ENCODE measurements around the gene MSI2. TPM values are rescaled to one million over a fixed set of nuclear protein-coding genes. Genes with fewer than 3 reads are reported as not detected.

The MSI2 gene
- total RNA-seq, 1 donor from 2014 or later, result 33.8 TPM

- no peak for DNase-seq (ENCODE audit: low read depth)
- TF ChIP-seq CTCF (IDR thresholded peaks at IDR 0.05; ENCODE audit: insufficient read depth, low read length, poor library complexity, severe bottlenecking), result no peak
- Histone ChIP-seq H3K27me3 (ENCODE audit: control insufficient read depth, insufficient read depth, low read length) (no peaks in the 10 kb centered on the region), H3K36me3 (ENCODE audit: control insufficient read depth, insufficient read depth, low read length) (no peaks in the 10 kb centered on the region), H3K4me3 (ENCODE audit: low read depth, low read length) (no peak overlapping the region)
Measured at GRCh38 chr17:57284583-57284982, 28.3 kb downstream of the MSI2 start.

- no peak for DNase-seq (ENCODE audit: low read depth)
- no peaks in the 10 kb centered on the region for H3K27me3 ChIP-seq (ENCODE audit: control insufficient read depth, insufficient read depth, low read length)
- no peak overlapping the region for H3K4me3 ChIP-seq (ENCODE audit: low read depth, low read length)
- H3K36me3 ChIP-seq (ENCODE audit: control insufficient read depth, insufficient read depth, low read length), result no peaks in the 10 kb centered on the region
- TF ChIP-seq CTCF (IDR thresholded peaks at IDR 0.05; ENCODE audit: insufficient read depth, low read length, poor library complexity, severe bottlenecking), result no peak
Measured at GRCh38 chr17:57284984-57285646, 28.8 kb downstream of the MSI2 start.

GRCh38 chr17:57285701-57286100, 29.4 kb downstream of the MSI2 start:
- Histone ChIP-seq H3K36me3 (ENCODE audit: control insufficient read depth, insufficient read depth, low read length) (no peaks in the 10 kb centered on the region), H3K27me3 (ENCODE audit: control insufficient read depth, insufficient read depth, low read length) (no peaks in the 10 kb centered on the region), H3K4me3 (ENCODE audit: low read depth, low read length) (no peak overlapping the region)
- TF ChIP-seq CTCF (IDR thresholded peaks at IDR 0.05; ENCODE audit: insufficient read depth, low read length, poor library complexity, severe bottlenecking), result no peak
- DNase-seq (ENCODE audit: low read depth), result no peak

GRCh38 chr17:57286399-57287105, 30.2 kb downstream of the MSI2 start:
- TF ChIP-seq CTCF (IDR thresholded peaks at IDR 0.05; ENCODE audit: insufficient read depth, low read length, poor library complexity, severe bottlenecking), result no peak
- H3K27me3 ChIP-seq (ENCODE audit: control insufficient read depth, insufficient read depth, low read length), result no peaks in the 10 kb centered on the region
- DNase-seq (ENCODE audit: low read depth), result no peak
- H3K36me3 ChIP-seq (ENCODE audit: control insufficient read depth, insufficient read depth, low read length), result no peaks in the 10 kb centered on the region
- H3K4me3 ChIP-seq (ENCODE audit: low read depth, low read length), result no peak overlapping the region

- H3K36me3 ChIP-seq (ENCODE audit: control insufficient read depth, insufficient read depth, low read length), result no peaks in the 10 kb centered on the region
- H3K4me3 ChIP-seq (ENCODE audit: low read depth, low read length), result no peak overlapping the region
- no peak for DNase-seq (ENCODE audit: low read depth)
- no peak for TF ChIP-seq CTCF (IDR thresholded peaks at IDR 0.05; ENCODE audit: insufficient read depth, low read length, poor library complexity, severe bottlenecking)
- no peaks in the 10 kb centered on the region for H3K27me3 ChIP-seq (ENCODE audit: control insufficient read depth, insufficient read depth, low read length)
Measured at GRCh38 chr17:57288040-57288772, 31.9 kb downstream of the MSI2 start.
